ENCODE results near the gene WBP2NL.
A peak's percentile ranks its signal among the peaks of the same experiment; 100 is the strongest.

WBP2NL gene

GRCh38 chr22:42060489-42060888 lies 61.9 kb downstream of the WBP2NL start:
- no peak for DNase-seq
- no peak overlapping the region for H2BK120ac ChIP-seq (ENCODE audit: low read depth, low read length)
- no peak overlapping the region for H3K23ac ChIP-seq (ENCODE audit: low read length in 2 of 2)
- H3K9me3 ChIP-seq (ENCODE audit: control insufficient read depth, low read length) = peaks cover 24% of the 10 kb centered on the region
- H2BK15ac ChIP-seq (ENCODE audit: low read depth, poor library complexity, severe bottlenecking) = no peak overlapping the region
- H3K27me3 ChIP-seq (ENCODE audit: control insufficient read depth in 1 of 2, insufficient read depth in 1 of 2, low read length in 2 of 2) = no peaks in the 10 kb centered on the region
- H2BK5ac ChIP-seq (ENCODE audit: low read depth, low read length, poor library complexity, severe bottlenecking) = no peak overlapping the region
- H3K9ac ChIP-seq (ENCODE audit: low read length) = no peak overlapping the region
- H3K4me1 ChIP-seq (ENCODE audit: control insufficient read depth, insufficient read depth, low read depth, low read length) = no peaks in the 10 kb centered on the region
- H2BK12ac ChIP-seq (ENCODE audit: low read length in 2 of 2) = no peak overlapping the region
- no peak overlapping the region for H3K14ac ChIP-seq (ENCODE audit: low read length in 2 of 2)
- H2AFZ ChIP-seq (ENCODE audit: low read depth, low read length) = no peak overlapping the region
- no peak overlapping the region for H3K4me3 ChIP-seq (ENCODE audit: insufficient read depth in 1 of 2, low read depth in 1 of 2, low read length in 2 of 2)
- no peak overlapping the region for H2AK5ac ChIP-seq (ENCODE audit: low read length, severe bottlenecking)
- H4K91ac ChIP-seq (ENCODE audit: low read length) = no peak overlapping the region
- no peak overlapping the region for H4K8ac ChIP-seq (ENCODE audit: low read length)
- no peak overlapping the region for H3K27ac ChIP-seq (ENCODE audit: low read length, poor library complexity, severe bottlenecking)
- 96% methylated on average over 5 of the region's 5 CpGs for WGBS
- H3K36me3 ChIP-seq (ENCODE audit: control insufficient read depth in 1 of 2, insufficient read depth in 2 of 2, low read depth in 1 of 2, low read length in 2 of 2) = peaks cover 31 to 51% of the 10 kb centered on the region in 2 experiments
- H3K79me1 ChIP-seq (replicated peaks; ENCODE audit: low read length, poor library complexity, severe bottlenecking) = no peaks in the 10 kb centered on the region
- H3K4me2 ChIP-seq (ENCODE audit: low read length, poor library complexity, severe bottlenecking) = no peak overlapping the region
- no peak overlapping the region for H3K4ac ChIP-seq (ENCODE audit: low read depth in 1 of 2, low read length in 2 of 2)
- no peak overlapping the region for H3K18ac ChIP-seq (ENCODE audit: low read depth in 1 of 2, low read length in 2 of 2)

- peaks cover 36 to 56% of the 10 kb centered on the region in 2 experiments for H3K36me3 ChIP-seq (ENCODE audit: control insufficient read depth in 1 of 2, insufficient read depth in 2 of 2, low read depth in 1 of 2, low read length in 2 of 2)
- H3K27ac ChIP-seq (ENCODE audit: low read length, poor library complexity, severe bottlenecking) = no peak overlapping the region
- no peak overlapping the region for H3K4ac ChIP-seq (ENCODE audit: low read depth in 1 of 2, low read length in 2 of 2)
- no peak overlapping the region for H2AK5ac ChIP-seq (ENCODE audit: low read length, severe bottlenecking)
- H3K4me1 ChIP-seq (ENCODE audit: control insufficient read depth, insufficient read depth, low read depth, low read length) = no peaks in the 10 kb centered on the region
- H2BK12ac ChIP-seq (ENCODE audit: low read length in 2 of 2) = no peak overlapping the region
- no peak overlapping the region for H4K91ac ChIP-seq (ENCODE audit: low read length)
- H3K9ac ChIP-seq (ENCODE audit: low read length) = no peak overlapping the region
- no peak overlapping the region for H2BK120ac ChIP-seq (ENCODE audit: low read depth, low read length)
- H4K8ac ChIP-seq (ENCODE audit: low read length) = no peak overlapping the region
- H3K4me3 ChIP-seq (ENCODE audit: insufficient read depth in 1 of 2, low read depth in 1 of 2, low read length in 2 of 2) = no peak overlapping the region
- H3K9me3 ChIP-seq (ENCODE audit: control insufficient read depth, low read length) = peaks cover 18% of the 10 kb centered on the region
- H3K4me2 ChIP-seq (ENCODE audit: low read length, poor library complexity, severe bottlenecking) = no peak overlapping the region
- WGBS = 88% methylated on average over 7 of the region's 7 CpGs
- H2BK5ac ChIP-seq (ENCODE audit: low read depth, low read length, poor library complexity, severe bottlenecking) = no peak overlapping the region
- H3K23ac ChIP-seq (ENCODE audit: low read length in 2 of 2) = no peak overlapping the region
- no peak for DNase-seq
- no peaks in the 10 kb centered on the region for H3K79me1 ChIP-seq (replicated peaks; ENCODE audit: low read length, poor library complexity, severe bottlenecking)
- H2BK15ac ChIP-seq (ENCODE audit: low read depth, poor library complexity, severe bottlenecking) = no peak overlapping the region
- no peak overlapping the region for H2AFZ ChIP-seq (ENCODE audit: low read depth, low read length)
- H3K14ac ChIP-seq (ENCODE audit: low read length in 2 of 2) = peak overlapping the region in 1 of 2 experiments; percentile 1
- H3K27me3 ChIP-seq (ENCODE audit: control insufficient read depth in 1 of 2, insufficient read depth in 1 of 2, low read length in 2 of 2) = no peaks in the 10 kb centered on the region
- H3K18ac ChIP-seq (ENCODE audit: low read depth in 1 of 2, low read length in 2 of 2) = no peak overlapping the region
These were observed 62.5 kb downstream of the WBP2NL start for GRCh38 chr22:42061041-42061440.

GRCh38 chr22:42062506-42063170 lies 64.0 kb downstream of the WBP2NL start:
- Histone ChIP-seq H3K4me3 (ENCODE audit: insufficient read depth in 1 of 2, low read depth in 1 of 2, low read length in 2 of 2) (no peak overlapping the region), H4K8ac (ENCODE audit: low read length) (no peak overlapping the region), H3K27me3 (ENCODE audit: control insufficient read depth in 1 of 2, insufficient read depth in 1 of 2, low read length in 2 of 2) (no peaks in the 10 kb centered on the region), H3K9me3 (ENCODE audit: control insufficient read depth, low read length) (peaks cover 3% of the 10 kb centered on the region), H3K4me2 (ENCODE audit: low read length, poor library complexity, severe bottlenecking) (no peak overlapping the region), H3K27ac (ENCODE audit: low read length, poor library complexity, severe bottlenecking) (no peak overlapping the region), H2BK5ac (ENCODE audit: low read depth, low read length, poor library complexity, severe bottlenecking) (no peak overlapping the region), H3K9ac (ENCODE audit: low read length) (no peak overlapping the region), H2AK5ac (ENCODE audit: low read length, severe bottlenecking) (no peak overlapping the region), H3K18ac (ENCODE audit: low read depth in 1 of 2, low read length in 2 of 2) (no peak overlapping the region), H3K4me1 (ENCODE audit: control insufficient read depth, insufficient read depth, low read depth, low read length) (no peaks in the 10 kb centered on the region), H2BK15ac (ENCODE audit: low read depth, poor library complexity, severe bottlenecking) (peak overlapping the region; percentile 57), H3K4ac (ENCODE audit: low read depth in 1 of 2, low read length in 2 of 2) (no peak overlapping the region), H3K23ac (ENCODE audit: low read length in 2 of 2) (no peak overlapping the region), H3K79me1 (replicated peaks; ENCODE audit: low read length, poor library complexity, severe bottlenecking) (no peaks in the 10 kb centered on the region), H4K91ac (ENCODE audit: low read length) (no peak overlapping the region), H2BK120ac (ENCODE audit: low read depth, low read length) (no peak overlapping the region), H3K14ac (ENCODE audit: low read length in 2 of 2) (no peak overlapping the region), H3K36me3 (ENCODE audit: control insufficient read depth in 1 of 2, insufficient read depth in 2 of 2, low read depth in 1 of 2, low read length in 2 of 2) (peaks cover 52 to 69% of the 10 kb centered on the region in 2 experiments), H2AFZ (ENCODE audit: low read depth, low read length) (no peak overlapping the region), H2BK12ac (ENCODE audit: low read length in 2 of 2) (no peak overlapping the region)
- no peak for DNase-seq
- WGBS = 96% methylated on average over 7 of the region's 10 CpGs

- no peak overlapping the region for H4K8ac ChIP-seq (ENCODE audit: low read length)
- H2BK5ac ChIP-seq (ENCODE audit: low read depth, low read length, poor library complexity, severe bottlenecking) = no peak overlapping the region
- no peak overlapping the region for H2BK12ac ChIP-seq (ENCODE audit: low read length in 2 of 2)
- no peak overlapping the region for H3K18ac ChIP-seq (ENCODE audit: low read depth in 1 of 2, low read length in 2 of 2)
- DNase-seq = no peak
- H3K27ac ChIP-seq (ENCODE audit: low read length, poor library complexity, severe bottlenecking) = no peak overlapping the region
- no peak overlapping the region for H3K4ac ChIP-seq (ENCODE audit: low read depth in 1 of 2, low read length in 2 of 2)
- no peak overlapping the region for H2AK5ac ChIP-seq (ENCODE audit: low read length, severe bottlenecking)
- no peaks in the 10 kb centered on the region for H3K27me3 ChIP-seq (ENCODE audit: control insufficient read depth in 1 of 2, insufficient read depth in 1 of 2, low read length in 2 of 2)
- H2AFZ ChIP-seq (ENCODE audit: low read depth, low read length) = no peak overlapping the region
- H3K23ac ChIP-seq (ENCODE audit: low read length in 2 of 2) = no peak overlapping the region
- peaks cover 3% of the 10 kb centered on the region for H3K79me1 ChIP-seq (replicated peaks; ENCODE audit: low read length, poor library complexity, severe bottlenecking)
- H2BK120ac ChIP-seq (ENCODE audit: low read depth, low read length) = no peak overlapping the region
- H3K4me1 ChIP-seq (ENCODE audit: control insufficient read depth, insufficient read depth, low read depth, low read length) = no peaks in the 10 kb centered on the region
- no peak overlapping the region for H2BK15ac ChIP-seq (ENCODE audit: low read depth, poor library complexity, severe bottlenecking)
- WGBS = 98% methylated on average over 1 of the region's 1 CpG
- no peak overlapping the region for H3K9ac ChIP-seq (ENCODE audit: low read length)
- H4K91ac ChIP-seq (ENCODE audit: low read length) = no peak overlapping the region
- H3K4me2 ChIP-seq (ENCODE audit: low read length, poor library complexity, severe bottlenecking) = no peak overlapping the region
- no peak overlapping the region for H3K4me3 ChIP-seq (ENCODE audit: insufficient read depth in 1 of 2, low read depth in 1 of 2, low read length in 2 of 2)
- no peaks in the 10 kb centered on the region for H3K9me3 ChIP-seq (ENCODE audit: control insufficient read depth, low read length)
- peaks cover 58 to 64% of the 10 kb centered on the region in 2 experiments for H3K36me3 ChIP-seq (ENCODE audit: control insufficient read depth in 1 of 2, insufficient read depth in 2 of 2, low read depth in 1 of 2, low read length in 2 of 2)
- H3K14ac ChIP-seq (ENCODE audit: low read length in 2 of 2) = no peak overlapping the region
These were observed 66.0 kb downstream of the WBP2NL start for GRCh38 chr22:42064629-42065028.
